Fibroblast of upper back skin (primary cell): ENCODE measurements around the gene FCMR.

Experiments
- DNase-seq: peaks from one replicate; pipeline ENCODE4 v3.0.0-alpha.2; 2013

Gene FCMR

DNA sequence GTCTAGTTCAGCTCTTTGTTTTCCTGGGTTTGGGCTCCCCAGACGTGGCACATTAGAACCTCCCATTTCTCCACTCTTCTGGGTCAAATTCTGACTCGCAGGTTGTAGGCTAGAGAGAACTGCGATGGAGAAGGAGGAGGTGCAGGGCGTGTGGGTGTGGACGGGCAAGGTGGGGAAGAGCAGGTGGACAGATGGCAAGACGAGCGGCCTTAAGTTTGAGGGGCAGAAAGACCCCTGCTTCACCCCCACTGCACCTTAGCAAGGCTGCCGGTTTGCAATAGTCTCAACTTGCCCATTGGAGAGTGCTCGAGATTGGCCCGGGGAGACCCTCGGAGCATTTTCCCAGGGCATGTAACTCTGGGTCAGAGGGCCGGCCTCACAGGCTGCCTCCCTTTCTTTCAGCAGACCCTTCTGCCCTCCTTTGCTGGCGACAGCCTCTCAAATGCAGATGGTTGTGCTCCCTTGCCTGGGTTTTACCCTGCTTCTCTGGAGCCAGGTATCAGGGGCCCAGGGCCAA, 22.8 kb downstream of the FCMR start:
- DNase-seq: no peak

DNA sequence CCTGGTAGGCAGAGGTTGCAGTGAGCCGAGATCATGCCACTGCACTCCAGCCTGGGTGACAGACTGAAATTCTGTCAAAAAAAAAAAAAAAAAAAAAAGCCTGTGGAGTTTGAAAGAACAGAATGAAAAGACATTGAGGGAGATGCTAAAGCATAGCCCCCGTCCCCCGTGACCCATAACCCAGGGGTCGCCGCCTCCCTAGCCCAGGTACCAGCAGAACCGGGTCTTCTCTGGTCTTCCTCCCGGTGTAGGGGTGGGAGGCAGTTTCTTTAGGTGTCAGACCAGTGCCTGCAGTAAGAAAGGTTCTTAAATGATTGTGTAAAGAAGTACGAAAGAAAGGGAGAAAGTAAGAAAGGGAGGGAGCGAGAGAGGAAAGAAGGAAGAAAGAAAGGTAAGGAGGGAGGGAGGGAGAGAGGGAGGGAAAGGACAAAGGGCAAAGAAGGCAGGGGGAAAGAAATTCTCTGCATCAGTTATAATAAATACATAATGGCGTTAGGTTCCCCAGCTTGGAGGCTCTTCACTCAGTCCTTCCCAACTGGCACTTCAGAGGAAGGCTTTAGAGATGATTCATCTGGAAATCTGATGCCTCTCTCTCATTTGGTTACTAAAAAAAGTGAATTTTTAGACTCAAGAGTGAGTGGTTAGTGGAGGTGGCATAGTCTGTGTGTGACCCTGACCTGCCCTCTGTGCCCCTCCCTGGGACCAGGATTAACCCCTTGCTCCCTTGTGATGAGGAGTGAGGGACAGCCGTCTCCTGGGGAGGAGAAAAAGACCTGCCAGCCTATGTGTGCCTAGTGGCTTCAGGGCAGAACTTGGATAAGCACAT, 23.4 kb downstream of the FCMR start:
- DNase-seq: peak; percentile 72

DNA sequence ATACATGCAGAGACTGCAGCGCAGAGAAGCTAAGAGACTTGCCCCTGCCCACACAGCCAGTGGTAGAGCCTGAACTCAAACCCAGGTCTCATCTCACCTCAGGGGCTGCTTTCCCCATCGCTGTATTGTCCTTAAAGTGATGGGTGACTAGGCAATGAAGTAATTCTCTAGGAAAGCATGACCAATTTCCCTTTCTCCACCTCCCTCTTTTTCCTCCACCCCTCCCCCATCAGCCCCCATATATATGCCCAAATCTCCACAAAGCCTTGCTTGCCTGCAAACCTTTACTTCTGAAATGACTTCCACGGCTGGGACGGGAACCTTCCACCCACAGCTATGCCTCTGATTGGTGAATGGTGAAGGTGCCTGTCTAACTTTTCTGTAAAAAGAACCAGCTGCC, 24.6 kb downstream of the FCMR start, which contains the start of gene IL24:
Gene IL24 (plus strand): TSS at position 269 of the 400 bp plus-strand sequence. CDS start 390 bp downstream, outside the sequence.
- no peak for DNase-seq

DNA sequence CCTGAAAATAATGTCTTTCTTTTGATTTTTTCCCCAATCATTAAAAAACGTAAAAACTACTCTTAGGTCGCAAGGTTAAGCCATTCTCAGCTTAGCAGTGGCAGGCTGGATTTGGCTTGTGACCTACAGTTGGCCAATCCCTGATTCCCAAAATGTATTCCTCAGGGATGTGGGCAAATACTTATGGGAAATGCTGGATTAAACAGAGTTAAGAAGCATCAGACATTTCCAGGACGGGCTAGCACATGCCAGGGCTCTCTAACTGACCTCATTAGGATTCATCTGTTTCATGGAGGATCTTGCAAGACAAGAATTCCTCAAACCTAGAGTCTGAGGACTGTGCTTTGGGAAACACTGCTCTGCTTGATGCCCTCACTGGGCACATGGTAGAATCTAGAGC, 25.5 kb downstream of the FCMR start:
- DNase-seq: no peak

DNA sequence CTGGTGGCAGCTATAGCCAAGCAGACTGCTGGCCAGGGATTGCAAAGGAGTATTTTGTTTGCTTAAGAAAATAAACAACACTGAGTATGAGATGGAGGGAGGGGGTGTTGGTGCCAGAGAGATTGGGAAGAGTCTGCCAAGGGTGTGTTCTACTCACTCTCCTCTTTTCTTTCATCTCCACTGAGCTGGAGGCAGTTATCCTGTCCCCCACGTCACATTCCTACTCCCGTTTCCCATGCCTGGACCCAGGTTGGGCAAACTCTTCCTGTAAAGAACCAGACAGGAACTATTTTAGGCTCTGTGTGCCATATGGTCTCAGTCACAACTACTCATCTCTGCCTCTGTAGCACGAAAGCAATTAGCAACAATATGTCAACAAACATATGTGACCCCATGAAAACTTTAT, 25.9 kb downstream of the FCMR start:
- peak; percentile 39 for DNase-seq

DNA sequence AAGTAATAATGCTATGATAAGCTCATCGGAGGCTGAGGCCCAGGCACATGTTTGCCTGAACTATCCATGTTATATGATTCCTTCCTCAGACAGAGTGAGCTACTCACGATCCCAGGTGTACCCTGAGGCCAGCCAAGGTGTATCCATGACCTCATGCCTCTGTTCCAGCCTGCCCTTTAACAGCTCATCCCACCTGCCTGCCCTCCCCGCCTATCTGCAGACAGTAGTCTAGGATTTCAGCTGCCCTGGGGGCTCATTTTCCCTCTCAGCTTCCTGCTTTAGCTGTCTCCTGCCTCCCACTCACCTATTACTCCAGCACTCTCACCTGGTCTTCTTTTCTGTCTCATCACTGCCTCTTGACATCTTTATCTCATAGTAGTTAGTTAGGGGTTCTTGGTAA, 26.4 kb downstream of the FCMR start:
- no peak for DNase-seq

DNA sequence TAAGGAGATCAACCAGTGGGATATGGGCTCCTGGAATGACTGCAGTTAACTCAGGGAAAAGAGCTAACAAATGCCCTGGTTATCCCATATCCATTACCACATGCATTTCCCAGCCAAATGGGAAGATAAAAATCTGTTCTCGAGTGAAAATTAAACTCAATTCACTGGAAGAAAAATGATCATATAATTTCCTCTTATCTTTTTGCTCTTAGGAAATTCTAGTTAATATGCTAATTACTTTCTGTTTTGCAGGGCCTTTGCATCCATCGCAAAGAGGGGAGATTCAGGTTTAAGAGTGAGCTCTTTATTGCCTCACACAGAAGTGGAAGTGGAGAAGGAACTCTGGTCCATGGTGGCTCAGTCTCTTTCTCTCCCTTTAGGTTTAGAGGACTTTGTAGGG, 28.4 kb downstream of the FCMR start:
- DNase-seq: no peak

DNA sequence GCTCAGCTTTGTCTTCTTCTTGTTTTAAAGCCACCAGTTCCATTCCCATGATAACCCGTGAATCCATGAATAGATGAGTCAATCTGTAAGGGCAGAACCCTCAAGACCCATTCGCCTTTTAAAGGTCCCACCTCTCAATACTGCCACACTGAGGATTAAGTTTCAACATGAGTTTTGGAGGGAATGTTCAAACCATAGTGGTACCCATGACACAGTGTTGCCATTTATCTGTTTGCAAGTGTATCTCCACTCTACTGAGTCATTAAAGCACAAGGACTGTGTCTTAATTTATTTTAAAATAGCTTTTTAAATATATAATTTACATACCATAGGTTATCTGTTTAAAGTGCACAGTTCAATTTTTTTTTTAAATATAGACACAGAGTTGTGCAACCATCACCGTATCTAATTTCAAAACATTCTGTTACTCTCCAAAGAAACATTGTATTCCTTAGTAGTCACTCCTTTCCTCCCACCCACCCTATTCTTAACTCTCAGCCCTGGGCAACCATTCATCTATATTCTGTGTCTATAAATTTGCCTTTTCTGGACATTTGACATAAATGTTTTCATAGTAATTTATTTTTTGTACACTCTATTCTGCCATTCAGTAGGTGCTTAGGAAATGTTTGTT, 29.3 kb downstream of the FCMR start:
- DNase-seq: peak; percentile 52

DNA sequence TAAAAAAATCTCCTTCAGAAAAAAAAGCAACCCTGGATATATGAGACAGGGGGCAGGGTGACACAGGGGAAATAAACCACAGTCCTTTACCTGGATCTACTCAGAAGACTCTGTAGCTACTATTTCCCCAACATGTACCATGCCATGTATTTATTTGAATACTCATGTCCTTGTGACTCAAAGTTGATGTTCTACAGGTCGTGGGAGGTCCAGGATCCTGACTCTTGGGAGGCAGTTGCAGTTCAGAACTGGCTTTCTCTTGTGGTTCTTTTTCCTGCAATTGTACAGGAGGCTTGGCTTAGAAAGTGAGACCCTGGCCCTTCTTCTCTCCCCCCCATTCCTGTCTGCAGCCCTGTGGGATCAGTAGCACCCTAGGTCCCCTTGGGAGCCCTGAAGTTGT, 30.3 kb downstream of the FCMR start:
- DNase-seq: no peak

DNA sequence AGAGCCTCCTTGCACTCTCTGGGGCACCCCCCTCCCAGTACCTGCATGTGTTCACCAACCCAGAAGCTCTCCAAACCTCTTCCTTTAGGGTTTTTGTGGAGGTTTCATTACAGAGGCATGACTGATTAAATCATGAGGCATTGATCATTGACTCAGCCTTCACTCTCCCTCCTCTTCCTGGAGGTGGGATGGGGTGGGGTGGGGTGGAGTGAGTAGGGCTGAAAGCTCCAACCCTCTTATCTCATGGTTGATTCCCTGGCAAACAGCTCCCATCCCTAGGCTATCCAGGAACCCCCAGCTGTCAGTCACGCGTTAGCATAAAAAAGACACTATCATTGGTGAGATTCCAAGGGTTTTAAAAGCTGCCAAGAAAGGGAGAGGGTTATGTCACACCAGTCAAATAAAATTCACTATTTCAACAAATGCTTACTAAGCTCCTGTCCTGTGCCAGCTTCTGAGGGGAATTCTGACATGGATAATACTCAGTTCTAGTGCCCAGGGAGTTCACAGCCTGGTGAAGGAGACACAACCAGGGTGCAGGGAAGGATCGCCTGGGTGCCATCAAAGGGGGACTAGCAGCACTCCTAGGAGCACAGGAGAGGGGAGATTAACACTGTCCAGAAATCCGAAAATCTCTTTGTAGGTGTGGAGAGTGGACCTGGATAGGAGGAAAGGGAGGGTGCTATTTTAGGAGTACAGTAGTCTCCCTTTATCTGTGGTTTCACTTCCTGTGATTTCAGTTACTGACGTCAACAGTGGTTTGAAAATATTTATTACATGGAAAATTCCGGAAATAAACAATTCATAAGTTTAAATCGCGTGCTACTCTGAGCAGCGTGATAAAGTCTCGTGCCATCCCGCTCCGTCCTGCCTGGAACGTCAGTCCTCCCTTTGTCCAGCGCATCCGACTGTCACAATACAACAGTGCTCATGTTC, 31.3 kb downstream of the FCMR start:
- peak; percentile 57 for DNase-seq

DNA sequence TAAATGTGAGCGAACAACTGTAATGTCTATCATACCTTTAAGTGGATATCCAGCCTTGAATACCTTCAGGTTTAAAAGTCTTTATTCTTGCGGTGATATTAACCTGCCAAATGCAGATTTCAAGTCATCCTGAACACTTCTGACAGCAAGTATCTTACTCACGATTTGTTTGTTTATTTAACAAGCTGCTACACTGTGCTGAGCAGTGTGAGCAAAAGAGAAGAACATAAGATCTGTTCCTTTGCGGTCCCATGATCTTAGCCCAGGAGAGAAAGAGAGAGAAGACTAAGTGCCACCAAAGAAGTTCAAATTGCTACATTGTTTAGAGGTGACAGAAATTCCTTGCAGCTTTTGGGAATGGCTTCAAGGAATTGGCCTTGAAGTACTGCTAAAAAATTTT, 34.0 kb downstream of the FCMR start:
- no peak for DNase-seq

DNA sequence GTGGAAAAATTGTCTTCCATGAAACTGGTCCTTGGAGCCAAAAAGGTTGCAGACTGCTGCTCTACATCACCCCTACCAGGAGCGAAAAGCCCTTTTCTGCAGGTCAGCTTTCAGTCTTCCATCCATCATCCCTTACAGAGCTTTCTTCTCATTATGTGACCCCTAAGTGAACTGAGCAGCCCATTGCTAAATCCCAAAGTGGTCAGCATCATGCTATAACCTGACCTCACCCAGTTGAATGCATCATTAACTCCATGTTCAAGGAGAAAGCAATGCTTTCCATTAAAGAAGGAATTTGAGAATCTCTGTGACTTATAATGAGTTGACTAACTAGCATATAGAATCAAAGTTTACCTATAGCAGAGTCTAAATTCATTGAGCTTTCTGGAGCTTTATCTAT, 34.9 kb downstream of the FCMR start:
- DNase-seq: no peak

DNA sequence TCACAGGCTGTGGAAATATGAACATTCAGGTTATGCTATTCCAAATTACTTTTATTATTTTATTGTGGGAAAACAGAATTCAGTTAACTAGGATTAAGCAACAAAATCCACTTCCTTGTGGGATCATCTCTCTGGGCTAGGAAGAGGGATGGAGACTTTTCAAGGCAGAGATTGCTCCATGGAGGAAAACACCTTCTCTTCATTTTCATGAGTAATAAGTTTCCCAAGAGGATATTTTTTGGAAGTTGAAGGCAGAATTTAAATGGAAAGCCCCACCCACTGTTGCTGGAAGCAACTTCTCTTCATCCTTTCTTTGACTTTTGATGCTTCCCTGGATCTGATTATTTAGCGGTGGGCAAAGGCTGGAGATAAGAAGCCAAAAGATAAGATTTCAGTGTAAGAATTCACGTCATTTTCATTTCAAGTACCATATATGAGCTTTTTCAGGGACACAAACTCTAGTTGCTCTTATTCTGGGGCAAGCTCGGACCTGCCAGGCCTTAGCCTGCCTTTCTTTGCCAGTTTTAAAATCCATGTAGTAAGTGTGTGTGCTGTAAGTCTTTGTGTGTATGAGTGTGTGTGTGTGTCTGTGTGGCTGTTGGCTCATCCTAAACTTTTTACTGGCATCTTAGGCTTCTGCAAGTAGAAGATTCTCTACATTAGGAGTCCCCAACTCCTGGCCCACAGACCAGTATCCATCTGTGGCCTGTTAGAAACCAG, 36.2 kb downstream of the FCMR start:
- no peak for DNase-seq

DNA sequence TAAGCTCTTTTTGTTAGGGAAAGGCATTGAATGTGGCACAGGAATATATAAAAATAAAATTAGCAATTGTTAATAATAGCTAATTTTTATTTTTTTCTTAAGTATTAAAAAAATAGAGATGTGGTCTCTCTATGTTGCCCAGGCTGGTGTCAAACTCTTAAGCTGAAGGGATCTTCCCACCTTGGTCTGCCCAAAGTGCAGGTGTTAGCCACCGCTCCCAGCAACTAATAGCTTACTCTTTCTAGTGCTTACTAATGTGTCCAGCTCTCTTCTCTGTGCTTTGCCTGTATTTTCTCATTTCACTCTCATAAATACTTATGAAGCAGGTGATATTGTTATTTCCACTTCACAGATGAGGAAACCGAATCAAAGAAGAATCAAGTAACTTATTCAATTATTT, 37.9 kb downstream of the FCMR start:
- DNase-seq: no peak

DNA sequence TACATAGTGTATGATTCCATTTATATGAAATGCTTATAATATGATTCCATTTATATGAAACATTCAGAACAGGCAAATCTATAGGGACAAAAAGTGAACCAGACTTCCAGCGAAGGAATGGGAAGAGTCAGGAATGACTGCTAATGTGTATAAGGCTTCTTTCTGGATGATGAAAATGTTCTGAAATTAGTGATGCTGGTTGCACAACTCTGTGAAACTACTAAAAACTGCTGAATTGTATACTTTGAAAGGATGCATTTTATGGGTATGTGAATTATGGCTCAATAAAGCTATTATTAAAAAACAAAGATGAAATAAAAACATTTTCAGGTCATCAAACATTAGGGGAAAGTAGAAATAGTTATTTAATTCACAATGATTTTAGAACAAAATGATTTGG, 38.6 kb downstream of the FCMR start:
- peak; percentile 44 for DNase-seq

DNA sequence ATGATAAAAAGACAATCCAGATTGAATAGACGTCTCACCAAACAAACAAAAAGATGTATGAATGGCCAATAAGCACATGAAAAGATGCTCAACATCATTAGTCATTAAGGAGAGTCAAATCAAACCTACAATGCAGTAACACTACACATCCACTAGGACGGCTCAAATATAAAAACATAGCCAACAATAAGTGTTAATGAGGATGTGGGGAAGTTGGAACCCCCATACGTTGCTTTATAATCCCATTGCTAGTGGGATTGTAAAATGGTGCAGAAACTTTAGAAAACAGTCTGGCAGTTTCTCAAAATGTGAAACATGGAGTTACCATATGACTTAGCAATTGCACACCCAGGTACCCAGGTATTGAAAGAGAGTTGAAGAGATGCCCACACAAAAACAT, 39.2 kb downstream of the FCMR start:
- no peak for DNase-seq

DNA sequence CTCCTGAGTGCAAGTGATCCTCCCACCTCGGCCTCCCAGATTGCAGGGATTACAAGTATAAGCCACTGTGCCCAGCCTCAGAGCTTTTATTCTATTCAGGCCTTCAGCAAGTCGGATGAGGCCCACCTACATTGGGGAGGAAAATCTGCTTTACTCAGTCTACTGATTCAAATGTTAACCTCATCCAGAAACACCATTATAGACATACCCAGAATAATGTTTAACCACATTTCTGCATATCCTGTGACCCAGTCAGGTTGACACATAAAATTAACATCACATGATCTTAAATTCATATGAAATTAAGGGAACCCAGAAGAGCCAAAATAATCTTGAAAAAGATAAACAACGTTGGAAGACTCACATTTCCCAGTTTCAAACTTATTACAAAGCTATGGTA, 41.4 kb downstream of the FCMR start:
- DNase-seq: no peak

DNA sequence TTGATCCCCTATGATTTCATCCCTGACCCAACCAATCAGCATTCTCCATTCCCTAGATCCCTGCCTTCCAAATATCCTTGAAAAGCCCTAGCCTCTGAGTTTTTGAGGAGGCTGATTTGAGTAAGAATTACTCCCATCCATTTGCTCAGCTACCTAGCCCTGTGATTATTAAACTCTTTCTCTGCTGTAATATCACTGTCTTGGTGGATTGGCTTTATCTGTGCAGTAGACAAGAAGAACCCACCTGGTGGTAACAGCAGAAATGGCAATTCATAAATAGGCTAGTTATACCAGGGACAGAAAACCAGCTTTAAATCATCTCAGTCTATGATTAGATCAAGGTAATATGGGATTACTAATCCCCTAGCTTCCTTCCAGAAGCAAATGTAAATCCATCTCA, 43.3 kb downstream of the FCMR start:
- no peak for DNase-seq

DNA sequence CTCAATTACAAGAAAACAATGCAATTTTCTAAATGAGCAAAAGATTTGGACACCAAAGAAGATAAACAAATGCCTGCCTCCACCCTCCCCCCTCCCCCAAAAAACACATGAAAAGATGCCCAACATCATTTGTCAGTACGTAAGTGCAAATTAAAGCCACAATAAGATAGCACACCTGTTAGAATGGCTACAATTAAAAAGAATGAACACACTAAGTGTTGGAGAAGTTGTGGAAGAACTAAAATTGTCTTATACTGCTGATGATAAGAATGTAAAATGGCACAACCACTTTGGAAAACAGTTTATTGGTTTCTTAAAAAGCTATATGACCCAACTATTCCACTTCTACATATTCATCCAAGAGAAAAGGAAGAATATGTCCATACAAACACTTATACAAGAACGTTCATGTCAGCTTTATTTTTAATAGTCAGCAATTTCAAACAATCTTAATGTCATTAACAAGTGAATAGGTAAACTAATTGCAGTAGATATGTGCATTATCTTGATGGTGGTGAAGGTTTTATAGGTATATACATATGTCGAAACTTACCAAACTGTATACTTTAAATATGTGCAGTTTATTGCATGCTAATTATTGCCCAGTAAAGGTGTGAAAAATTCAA, 45.9 kb downstream of the FCMR start:
- DNase-seq: no peak

DNA sequence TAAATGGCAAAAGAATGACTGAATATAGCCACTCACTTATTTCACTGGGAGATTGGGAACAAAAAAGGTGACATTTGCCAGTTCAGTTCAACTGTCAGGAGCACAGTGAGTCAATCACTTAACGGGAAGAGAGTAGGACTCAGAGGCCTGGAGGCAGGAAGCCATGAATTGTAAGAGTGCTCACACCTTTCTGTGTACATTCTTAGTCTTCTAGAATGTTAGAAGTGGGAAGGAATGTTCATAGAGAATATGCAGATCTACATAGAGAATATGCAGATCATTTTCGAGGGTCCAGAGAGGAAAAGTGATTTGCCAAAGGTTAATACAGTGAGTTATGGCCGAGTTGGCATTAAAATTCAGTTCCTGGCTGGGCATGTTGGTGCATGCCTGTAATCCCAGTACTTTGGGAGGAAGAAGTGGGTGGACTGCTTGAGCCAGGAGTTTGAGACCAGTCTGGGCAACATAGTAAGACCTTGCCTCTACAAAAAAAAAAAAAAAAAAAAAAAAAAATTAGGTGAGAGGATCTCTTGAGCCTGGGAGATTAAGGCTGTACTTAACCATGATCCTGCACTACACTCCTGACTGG, 48.0 kb downstream of the FCMR start:
- DNase-seq: no peak

DNA sequence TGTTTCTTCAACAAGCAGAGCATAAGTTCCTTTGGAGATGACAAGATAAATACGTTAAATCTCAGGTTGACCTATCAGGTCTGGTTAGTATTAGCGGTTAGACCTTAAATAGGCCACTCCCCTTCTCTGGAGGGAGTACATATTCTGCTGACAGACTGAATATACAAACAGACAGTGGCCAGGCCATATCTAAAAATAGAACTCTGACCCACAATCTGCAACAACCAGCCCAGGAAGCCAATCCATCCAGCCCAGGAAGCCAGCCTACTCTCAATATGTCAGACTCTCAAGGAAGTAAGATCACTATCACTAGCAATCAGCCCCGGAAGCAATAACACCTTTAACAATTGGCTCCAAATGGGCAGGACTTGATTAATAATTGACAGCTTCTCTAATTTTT, 49.6 kb downstream of the FCMR start:
- DNase-seq: no peak

DNA sequence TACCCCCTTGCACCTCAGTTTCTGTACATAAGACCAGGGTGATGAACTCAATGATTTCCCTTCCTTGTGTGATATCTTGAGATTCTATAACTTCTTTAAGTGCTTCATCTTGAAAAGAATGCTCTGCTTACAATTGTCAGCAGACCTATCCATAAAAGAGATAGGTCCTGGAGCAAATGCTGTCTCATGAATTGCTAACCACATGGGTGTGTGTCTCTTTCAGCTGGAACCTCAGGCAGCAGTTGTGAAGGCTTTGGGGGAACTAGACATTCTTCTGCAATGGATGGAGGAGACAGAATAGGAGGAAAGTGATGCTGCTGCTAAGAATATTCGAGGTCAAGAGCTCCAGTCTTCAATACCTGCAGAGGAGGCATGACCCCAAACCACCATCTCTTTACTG, 53.5 kb downstream of the FCMR start:
- DNase-seq: no peak
